GM18511 (cell line): ENCODE results near the gene PDXK.
"Not testable (repeated sequence)": the region's sequence is repeated elsewhere in the genome, so short reads cannot be mapped to it uniquely, and the experiment has no call there.

ENCODE experiments used
- ATAC-seq: cut with Tn5 transposase; IDR thresholded peaks from one replicate; pipeline ENCODE4 v1.9.1; 2021; ENCODE audit warnings: mild to moderate bottlenecking, moderate library complexity; ENCODE audit not compliant: unreplicated experiment

Gene PDXK

GRCh38 chr21:43697758-43698643 is 20.9 kb upstream of the PDXK start:
- no peak for ATAC-seq

- ATAC-seq, result not testable (repeated sequence)
These were observed 19.5 kb upstream of the PDXK start for GRCh38 chr21:43699492-43699777.

GRCh38 chr21:43699933-43700599 is 18.9 kb upstream of the PDXK start:
- no peak for ATAC-seq

- no peak for ATAC-seq
These were observed 16.8 kb upstream of the PDXK start for GRCh38 chr21:43701936-43702784.

GRCh38 chr21:43702785-43703034 is 16.2 kb upstream of the PDXK start:
- no peak for ATAC-seq

- ATAC-seq, result no peak
These were observed 15.7 kb upstream of the PDXK start for GRCh38 chr21:43703035-43703880.

GRCh38 chr21:43707462-43707861 is 11.5 kb upstream of the PDXK start:
- ATAC-seq, result no peak

GRCh38 chr21:43708745-43709381 is 10.1 kb upstream of the PDXK start:
- ATAC-seq, result no peak

- ATAC-seq, result no peak
These were observed 6.5 kb upstream of the PDXK start for GRCh38 chr21:43712268-43712942.

GRCh38 chr21:43713123-43713522 is 5.8 kb upstream of the PDXK start:
- ATAC-seq, result not testable (repeated sequence)

- peak; percentile 52 for ATAC-seq
These were observed 2.4 kb upstream of the PDXK start for GRCh38 chr21:43716376-43717165.

GRCh38 chr21:43717166-43717853 is 1.6 kb upstream of the PDXK start:
- peak; percentile 15 for ATAC-seq

GRCh38 chr21:43717967-43718871 is 710 bp upstream of the PDXK start:
- no peak for ATAC-seq

- ATAC-seq, result peak; percentile 10
These were observed 1.0 kb downstream of the PDXK start for GRCh38 chr21:43719748-43720538.

GRCh38 chr21:43720539-43721166 is 1.7 kb downstream of the PDXK start:
- ATAC-seq, result no peak

GRCh38 chr21:43721206-43721605 is 2.3 kb downstream of the PDXK start:
- ATAC-seq, result no peak
